H1 (cell line): Measurements from ENCODE around the gene CEP89. TPM values are rescaled to one million over a fixed set of nuclear protein-coding genes. Genes with fewer than 3 reads are reported as not detected.

Experiments
- CTCF ChIA-PET: fragments of 300-600 bp; sonication (Branson Sonifier 250); formaldehyde crosslinking; loops from one replicate; lab custom pipeline; 2021; ENCODE audit not compliant: partially characterized antibody; lab: Charles Lee
- POLR2A ChIA-PET: fragments of 300-600 bp; sonication (Branson Sonifier 250); formaldehyde crosslinking; loops from one replicate; lab custom pipeline; 2021; ENCODE audit warnings: inconsistent platforms; ENCODE audit not compliant: partially characterized antibody; lab: Charles Lee
- DNase-seq, 2 experiments: peaks; one replicate each; pipeline versions ENCODE4 v3.0.0 to v3.0.0-alpha.2; 2010 to 2022; ENCODE audit warnings: low spot score in 2 of 2, low read depth in 1 of 2, mixed read lengths in 1 of 2
- FAIRE-seq: peaks from 2 replicates; lab custom pipeline; 2011; peaks lifted over from hg19 to GRCh38; lab: Jason Lieb, UNC
- H2AFZ ChIP-seq: 2 replicates; pipeline ENCODE4 v1.8.1; 2012; ENCODE audit warnings: low read length, inconsistent platforms
- H2AK5ac ChIP-seq: 2 replicates; pipeline ENCODE4 v1.6.1; 2013; ENCODE audit warnings: low read depth, low read length
- H2BK120ac ChIP-seq: replicated peaks from 2 replicates; pipeline ENCODE3; 2013; ENCODE audit warnings: low read depth, low read length, inconsistent platforms
- H2BK12ac ChIP-seq: 2 replicates; pipeline ENCODE4 v1.6.1; 2013; ENCODE audit warnings: low read depth, low read length
- H2BK15ac ChIP-seq: 2 replicates; pipeline ENCODE4 v1.6.1; 2013; ENCODE audit warnings: low read length
- H2BK20ac ChIP-seq: 2 replicates; pipeline ENCODE4 v1.6.1; 2013; ENCODE audit warnings: low read length
- H2BK5ac ChIP-seq: 2 replicates; pipeline ENCODE4 v1.6.1; 2013; ENCODE audit warnings: low read depth, low read length
- H3K14ac ChIP-seq: 2 replicates; pipeline ENCODE4 v1.6.1; 2013; ENCODE audit warnings: inconsistent platforms; ENCODE audit not compliant: insufficient read length
- H3K18ac ChIP-seq: 2 replicates; pipeline ENCODE4 v1.6.1; 2013; ENCODE audit warnings: low read length; ENCODE audit errors: extremely low read depth
- H3K23ac ChIP-seq: 2 replicates; pipeline ENCODE4 v1.6.1; 2013; ENCODE audit warnings: inconsistent platforms; ENCODE audit not compliant: insufficient read length
- H3K23me2 ChIP-seq: 2 replicates; pipeline ENCODE4 v1.6.1; 2013; ENCODE audit warnings: low read depth, low read length
- H3K27ac ChIP-seq: 2 replicates; pipeline ENCODE4 v1.6.1; 2011; ENCODE audit warnings: low read depth, low read length, inconsistent platforms
- H3K27me3 ChIP-seq, 4 experiments: replicated peaks in 1 of 4; 1 replicate in 1 of 4; 2 replicates in 3 of 4; pipeline versions ENCODE4 v1.6.1 to v1.8.1; 2011 to 2013; ENCODE audit warnings: low read length in 3 of 4, mild to moderate bottlenecking in 3 of 4, inconsistent platforms in 2 of 4, mixed read lengths in 2 of 4, moderate library complexity in 1 of 4; ENCODE audit not compliant: control insufficient read depth in 3 of 4, insufficient read depth in 3 of 4; ENCODE audit errors: extremely low read depth in 1 of 4
- H3K36me3 ChIP-seq, 4 experiments: 2 replicates each; pipeline versions ENCODE4 v1.6.1 to v1.8.1; 2011 to 2013; ENCODE audit warnings: mild to moderate bottlenecking in 4 of 4, low read length in 3 of 4, moderate library complexity in 2 of 4, control low read depth in 1 of 4, inconsistent platforms in 1 of 4; ENCODE audit not compliant: insufficient read depth in 4 of 4, control insufficient read depth in 2 of 4
- H3K4ac ChIP-seq: replicated peaks from 2 replicates; pipeline ENCODE3; 2013; ENCODE audit warnings: low read length, low read depth, mixed read lengths, inconsistent platforms; ENCODE audit not compliant: insufficient read length
- H3K4me1 ChIP-seq, 4 experiments: replicated peaks in 1 of 4; 1 replicate in 1 of 4; 2 replicates in 3 of 4; pipeline versions ENCODE4 v1.6.1 to v1.8.1; 2011 to 2013; ENCODE audit warnings: low read length in 3 of 4, inconsistent platforms in 2 of 4, mixed read lengths in 1 of 4; ENCODE audit not compliant: insufficient read depth in 4 of 4, control insufficient read depth in 3 of 4
- H3K4me2 ChIP-seq, 2 experiments: 2 replicates each; pipeline versions ENCODE4 v1.6.1 to v1.8.1; 2011 to 2013; ENCODE audit warnings: low read depth in 2 of 2, low read length in 2 of 2, control low read depth in 1 of 2, inconsistent platforms in 1 of 2, mild to moderate bottlenecking in 1 of 2; ENCODE audit not compliant: insufficient read depth in 1 of 2
- H3K4me3 ChIP-seq, 4 experiments: fragments of 200-600, 300-600 bp in 1 of 4; sonication (generic), shearing (Covaris generic), sonication (Bioruptor Twin) in 1 of 4; 2 replicates each; pipeline versions ENCODE4 v1.5.1 to v1.8.1; 2011 to 2016; ENCODE audit warnings: low read length in 4 of 4, low read depth in 3 of 4, control low read depth in 2 of 4, inconsistent platforms in 2 of 4, mild to moderate bottlenecking in 2 of 4, mixed read lengths in 1 of 4, moderate library complexity in 1 of 4; ENCODE audit not compliant: insufficient read depth in 2 of 4; ENCODE audit errors: extremely low read depth in 1 of 4
- H3K56ac ChIP-seq: replicated peaks from 2 replicates; pipeline ENCODE3; 2013; ENCODE audit warnings: low read depth, mild to moderate bottlenecking, mixed read lengths, low read length, inconsistent platforms; ENCODE audit not compliant: insufficient read length
- H3K79me1 ChIP-seq: 2 replicates; pipeline ENCODE4 v1.6.1; 2013; ENCODE audit warnings: low read depth, low read length, control low read depth
- H3K79me2 ChIP-seq, 2 experiments: 2 replicates each; pipeline versions ENCODE4 v1.6.1 to v1.8.1; 2012 to 2013; ENCODE audit warnings: low read length in 2 of 2, mild to moderate bottlenecking in 2 of 2, inconsistent platforms in 1 of 2; ENCODE audit not compliant: insufficient read depth in 2 of 2, control insufficient read depth in 1 of 2
- H3K9ac ChIP-seq, 4 experiments: replicated peaks in 1 of 4; 1 replicate in 1 of 4; 2 replicates in 3 of 4; pipeline versions ENCODE4 v1.6.1 to v1.8.1; 2011 to 2013; ENCODE audit warnings: low read depth in 3 of 4, low read length in 3 of 4, control low read depth in 2 of 4, mild to moderate bottlenecking in 2 of 4, moderate library complexity in 2 of 4, inconsistent platforms in 1 of 4; ENCODE audit errors: extremely low read depth in 1 of 4
- H3K9me3 ChIP-seq, 2 experiments: 2 replicates each; pipeline versions ENCODE4 v1.6.1 to v1.8.1; 2012 to 2013; ENCODE audit warnings: mild to moderate bottlenecking in 2 of 2, moderate library complexity in 2 of 2, control low read depth in 1 of 2, inconsistent platforms in 1 of 2, low read depth in 1 of 2, low read length in 1 of 2, mixed read lengths in 1 of 2; ENCODE audit not compliant: insufficient read depth in 2 of 2
- H4K20me1 ChIP-seq, 2 experiments: replicated peaks in 1 of 2; 2 replicates each; pipeline versions ENCODE3 to v1.8.1; 2011 to 2013; ENCODE audit warnings: inconsistent platforms in 2 of 2, low read length in 2 of 2, mild to moderate bottlenecking in 1 of 2; ENCODE audit not compliant: insufficient read depth in 2 of 2, control insufficient read depth in 1 of 2
- H4K5ac ChIP-seq: 2 replicates; pipeline ENCODE4 v1.6.1; 2013; ENCODE audit warnings: low read length, low read depth, mixed read lengths, inconsistent platforms; ENCODE audit not compliant: insufficient read length
- H4K8ac ChIP-seq: 2 replicates; pipeline ENCODE4 v1.8.0; 2013; ENCODE audit warnings: mild to moderate bottlenecking, moderate library complexity, low read length, inconsistent platforms; ENCODE audit not compliant: insufficient read depth; ENCODE audit errors: extremely low read depth
- H4K91ac ChIP-seq: replicated peaks from 2 replicates; pipeline ENCODE3; 2013; ENCODE audit warnings: low read length, mixed read lengths, inconsistent platforms; ENCODE audit not compliant: insufficient read length
- GABPA ChIP-seq: IDR thresholded peaks from 2 replicates; pipeline ENCODE4 v1.6.1; 2011; ENCODE audit warnings: mild to moderate bottlenecking, low read length, moderate library complexity, borderline replicate concordance; ENCODE audit not compliant: insufficient read depth
- GTF2F1 ChIP-seq: IDR thresholded peaks from 2 replicates; pipeline ENCODE4 v1.6.1; 2012; ENCODE audit warnings: low read depth, low read length, improper control_type of control experiment, borderline replicate concordance
- RAD21 ChIP-seq, 2 experiments: IDR thresholded peaks in 1 of 2; conservative IDR thresholded peaks in 1 of 2; 2 replicates each; pipeline ENCODE4 v1.6.1; 2011; ENCODE audit warnings: low read depth in 2 of 2, low read length in 2 of 2, improper control_type of control experiment in 1 of 2, inconsistent platforms in 1 of 2, mild to moderate bottlenecking in 1 of 2, moderate library complexity in 1 of 2
- WGBS, 2 experiments: shearing (Covaris generic) in 1 of 2; methylation state at CpG; one replicate each; pipeline versions ENCODE4 v1.1.6 to v1.1.7; 2013 to 2015; ENCODE audit warnings: low lambda C conversion rate in 2 of 2, mixed read lengths in 2 of 2, inconsistent platforms in 1 of 2, low coverage in 1 of 2, missing lambda C conversion rate in 1 of 2; ENCODE audit not compliant: insufficient replicate concordance in 2 of 2, insufficient coverage in 1 of 2, insufficient read length in 1 of 2; ENCODE audit errors: extremely low coverage in 1 of 2, missing lambda C conversion rate in 1 of 2; 5-methylcytosine and 5-hydroxymethylcytosine counted together
- polyA plus RNA-seq, 7 experiments: library from polyadenylated mRNA; depleted of rRNA in 3 of 7; stranded (reverse) in 5 of 7; unstranded in 2 of 7; fragments of >200 nt in 5 of 7; fragments of 200-250 nt in 2 of 7; gene quantifications; 1 replicate in 5 of 7; 2 replicates in 1 of 7; 4 replicates in 1 of 7; pipeline versions ENCODE4 v1.2.1 to v1.2.3, GENCODE V29; 2011 to 2013; ENCODE audit warnings: missing spikeins in 2 of 7, mixed read lengths in 2 of 7
- total RNA-seq: library from RNA; stranded (reverse); fragmentation: NEBNext Ultra II Directional; extraction: Animal tissue kit (Norgen Biotek cat#: 25700); gene quantifications from 2 replicates; pipeline ENCODE4 v1.2.1, GENCODE V29; 2021

The CEP89 gene
- total and polyA plus RNA-seq, 2 of the 8 experiments (the other 6 are each of a cell fraction or from before 2014, with no cell fraction given): 23.0 to 23.6 TPM

DNA sequence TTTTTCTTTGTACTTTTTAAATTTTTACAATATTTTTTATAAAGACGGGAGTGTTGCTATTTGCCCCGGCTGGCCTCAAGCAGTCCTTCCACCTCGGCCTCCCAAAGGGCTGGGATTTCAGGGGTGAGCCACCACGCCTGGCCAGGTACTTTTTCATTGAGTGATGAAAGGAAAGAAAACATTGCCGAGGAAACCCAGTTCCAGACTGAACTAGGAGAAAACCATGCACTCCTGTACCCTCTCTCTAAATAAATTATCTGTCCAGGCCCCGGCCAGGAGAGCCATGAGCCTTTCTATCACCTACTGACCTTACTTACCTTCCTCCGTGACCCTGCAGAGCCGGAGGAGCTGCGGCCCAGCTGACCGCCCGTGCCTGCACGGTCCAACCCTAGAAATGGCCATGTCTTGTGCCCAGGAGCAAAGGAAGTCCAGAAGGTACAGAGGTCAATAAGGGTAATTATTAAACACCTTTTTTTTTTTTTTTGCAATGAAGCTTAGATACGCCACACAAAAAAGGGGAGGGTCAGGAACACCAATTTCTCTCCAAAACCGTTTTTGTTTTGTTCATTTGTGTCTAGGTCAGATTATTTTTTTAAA lies 102.3 kb downstream of the CEP89 start, which contains the start of gene SLC7A9:
Gene SLC7A9 (minus strand): TSS at position 399 of the 597 bp plus-strand sequence. CDS start 1,233 bp downstream, outside the sequence.
- peak within 1 kb of the TSS; percentile 72; the same call in 1 of the 2 replicates for H2BK5ac ChIP-seq
- H3K9ac ChIP-seq: no peak within 1 kb of the TSS
- H4K5ac ChIP-seq: no peak within 1 kb of the TSS
- no peaks in the 10 kb centered on the region for H3K9me3 ChIP-seq
- H2BK20ac ChIP-seq: no peak within 1 kb of the TSS
- ChIA-PET POLR2A (interaction anchor here (0.6 kb wide), 1 partner anchor 46 kb away, joined by 3 read pairs; no protein-coding TSS in a partner anchor), CTCF (interaction anchor here (0.6 to 1.1 kb wide), 2 partner anchors 43 to 152 kb away, joined by 3 read pairs; no protein-coding TSS in a partner anchor)
- peak within 1 kb of the TSS; percentile 81 for H4K8ac ChIP-seq
- H4K20me1 ChIP-seq: no peaks in the 10 kb centered on the region
- H2AK5ac ChIP-seq: no peak within 1 kb of the TSS
- no peak within 1 kb of the TSS for H3K4ac ChIP-seq
- H2BK12ac ChIP-seq: peak within 1 kb of the TSS; percentile 92; the same call in 1 of the 2 replicates
- H3K56ac ChIP-seq: no peak within 1 kb of the TSS
- no peaks in the 10 kb centered on the region for H3K79me1 ChIP-seq
- no peaks in the 10 kb centered on the region for H3K79me2 ChIP-seq
- H3K18ac ChIP-seq: peak within 1 kb of the TSS; percentile 57; the same call in 1 of the 2 replicates
- peaks cover 0 to 4% (median 1%) of the 10 kb centered on the region in 4 experiments; a peak in 4 of 7 replicates for H3K4me1 ChIP-seq
- H4K91ac ChIP-seq: peak within 1 kb of the TSS; percentile 22
- peak within 1 kb of the TSS; percentile 80; the same call in 1 of the 2 replicates for H2AFZ ChIP-seq
- no peak within 1 kb of the TSS for H3K4me2 ChIP-seq
- WGBS, 2 experiments: 91% methylated on average over 13 of the region's 14 CpGs; no CpG with 5 or more reads in 1 of the 2 experiments
- H3K23me2 ChIP-seq: no peaks in the 10 kb centered on the region
- H3K27ac ChIP-seq: no peak within 1 kb of the TSS
- H2BK120ac ChIP-seq: no peak within 1 kb of the TSS
- H3K14ac ChIP-seq: no peak within 1 kb of the TSS
- DNase-seq (peak in 1 of 2 experiments; percentile 29), FAIRE-seq (no peak)
- no peak within 1 kb of the TSS for H3K23ac ChIP-seq
- H2BK15ac ChIP-seq: 0 out of 2 replicates have a peak within 1 kb of the TSS, but pooled peaks have one; percentile 12
- no peak within 1 kb of the TSS for H3K4me3 ChIP-seq
- no peaks in the 10 kb centered on the region for H3K36me3 ChIP-seq
- no peaks in the 10 kb centered on the region for H3K27me3 ChIP-seq
- TF ChIP-seq GTF2F1: no peak
- no peak for TF ChIP-seq GABPA
- TF ChIP-seq RAD21 (IDR thresholded peaks at IDR 0.05 in 1 of 2, conservative IDR thresholded peaks at IDR 0.05 in 1 of 2; ENCODE audit: low read depth in 2 of 2, low read length in 2 of 2): no peak
